GM19025 (cell line): ENCODE results near the gene HBS1L.

Source experiments
- ATAC-seq: cut with Tn5 transposase; IDR thresholded peaks from one replicate; pipeline ENCODE4 v1.9.1; 2021; ENCODE audit warnings: mild to moderate bottlenecking, low read depth, moderate library complexity; ENCODE audit not compliant: unreplicated experiment

HBS1L gene

DNA sequence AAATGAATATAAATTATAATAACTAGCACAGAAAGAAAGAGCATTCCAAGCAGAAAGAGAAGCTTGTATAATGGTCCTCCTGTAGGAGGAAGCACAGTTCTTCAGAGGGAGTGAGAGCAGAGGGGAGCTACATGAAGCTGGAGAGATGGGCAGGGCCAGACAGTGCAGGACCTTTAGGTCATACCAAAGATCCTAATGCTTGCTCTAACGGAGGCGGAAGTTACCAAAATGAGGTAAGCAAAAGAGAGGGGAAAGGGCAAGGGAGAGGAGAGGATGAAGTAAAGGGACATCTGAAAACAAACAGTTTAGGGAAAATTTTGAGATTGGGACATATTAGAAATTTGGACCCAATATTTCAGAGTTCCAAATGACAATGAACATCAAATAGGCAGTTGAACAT lies 50.2 kb downstream of the HBS1L start:
- ATAC-seq: no peak

DNA sequence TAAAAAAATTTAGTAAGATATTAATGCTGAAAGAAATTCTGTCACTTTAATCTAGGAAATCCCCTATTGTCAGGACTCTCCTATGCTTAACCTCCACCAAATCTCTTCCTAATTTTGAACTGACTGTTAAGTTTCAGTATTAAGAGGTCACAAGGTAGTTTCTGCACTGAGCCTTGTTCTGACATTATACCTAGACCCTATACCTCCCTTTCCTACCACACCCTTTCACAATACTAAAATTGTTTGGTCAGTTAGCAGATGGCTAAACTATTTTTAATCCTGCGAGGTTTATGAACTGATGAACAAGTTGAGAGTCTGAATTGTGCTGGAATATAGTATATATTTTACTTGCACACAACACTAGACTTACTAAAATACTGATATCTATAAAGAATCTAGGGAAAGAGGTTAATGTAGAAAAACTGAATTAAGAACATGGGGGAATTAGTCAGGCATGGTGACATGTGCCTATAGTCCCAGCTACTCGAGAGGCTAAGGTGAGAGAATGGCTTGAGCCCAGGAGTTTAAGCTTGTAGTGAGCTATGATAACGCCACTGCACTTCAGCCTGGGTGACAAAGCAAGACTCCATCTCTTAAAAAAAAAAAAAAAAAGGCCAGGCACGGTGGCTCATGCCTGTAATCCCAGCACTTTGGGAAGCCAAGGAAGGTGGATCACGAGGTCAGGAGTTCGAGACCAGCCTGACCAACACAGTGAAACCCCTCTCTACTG lies 51.5 kb downstream of the HBS1L start:
- peak; percentile 93 for ATAC-seq

DNA sequence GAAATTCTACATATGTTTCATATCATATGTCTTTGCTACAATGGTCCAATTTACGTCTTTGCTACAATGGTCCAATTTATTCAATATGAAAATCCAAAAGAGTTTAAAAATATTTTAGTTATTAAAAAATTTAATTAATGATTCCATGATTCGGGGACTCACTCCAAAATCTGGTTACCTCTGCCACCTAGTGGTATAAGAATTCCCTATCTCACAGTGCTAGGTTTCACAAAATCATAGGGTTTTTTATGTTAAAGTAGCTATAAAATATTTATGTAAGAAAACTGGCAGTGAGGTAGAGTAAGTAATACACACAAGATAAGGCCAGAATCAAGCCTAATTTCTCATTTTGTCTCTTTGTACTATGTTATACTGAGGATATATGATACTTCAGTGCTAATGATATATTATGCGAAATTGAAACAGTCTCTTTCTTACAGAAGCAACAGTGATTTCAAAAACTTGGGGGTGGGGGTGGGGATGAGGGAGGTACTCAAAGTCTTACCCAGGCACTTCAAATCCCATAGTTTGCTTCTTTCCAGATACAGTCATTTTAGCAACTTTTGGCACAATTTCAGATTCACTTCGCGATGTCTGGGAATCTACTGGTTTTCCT lies 52.3 kb downstream of the HBS1L start:
- ATAC-seq: no peak

DNA sequence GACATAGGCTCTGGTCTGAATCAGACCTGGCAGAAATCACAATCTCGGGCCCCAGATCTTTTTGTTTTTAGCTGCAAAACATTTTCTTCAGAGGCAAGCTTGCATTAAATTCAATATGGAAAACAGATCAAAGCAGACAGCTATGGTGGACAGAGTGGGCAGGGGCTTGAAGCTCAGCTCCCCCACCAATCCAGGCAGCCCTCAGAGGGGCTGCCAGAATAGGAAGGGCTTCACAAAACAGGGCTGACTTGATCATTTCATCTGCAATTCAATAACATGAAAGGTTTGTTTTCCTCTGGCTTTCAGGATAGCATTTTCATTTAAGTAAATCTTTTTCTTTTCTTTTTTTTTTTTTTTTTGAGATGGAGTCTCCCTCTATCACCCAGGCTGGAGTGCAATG lies 55.5 kb downstream of the HBS1L start:
- ATAC-seq: no peak

DNA sequence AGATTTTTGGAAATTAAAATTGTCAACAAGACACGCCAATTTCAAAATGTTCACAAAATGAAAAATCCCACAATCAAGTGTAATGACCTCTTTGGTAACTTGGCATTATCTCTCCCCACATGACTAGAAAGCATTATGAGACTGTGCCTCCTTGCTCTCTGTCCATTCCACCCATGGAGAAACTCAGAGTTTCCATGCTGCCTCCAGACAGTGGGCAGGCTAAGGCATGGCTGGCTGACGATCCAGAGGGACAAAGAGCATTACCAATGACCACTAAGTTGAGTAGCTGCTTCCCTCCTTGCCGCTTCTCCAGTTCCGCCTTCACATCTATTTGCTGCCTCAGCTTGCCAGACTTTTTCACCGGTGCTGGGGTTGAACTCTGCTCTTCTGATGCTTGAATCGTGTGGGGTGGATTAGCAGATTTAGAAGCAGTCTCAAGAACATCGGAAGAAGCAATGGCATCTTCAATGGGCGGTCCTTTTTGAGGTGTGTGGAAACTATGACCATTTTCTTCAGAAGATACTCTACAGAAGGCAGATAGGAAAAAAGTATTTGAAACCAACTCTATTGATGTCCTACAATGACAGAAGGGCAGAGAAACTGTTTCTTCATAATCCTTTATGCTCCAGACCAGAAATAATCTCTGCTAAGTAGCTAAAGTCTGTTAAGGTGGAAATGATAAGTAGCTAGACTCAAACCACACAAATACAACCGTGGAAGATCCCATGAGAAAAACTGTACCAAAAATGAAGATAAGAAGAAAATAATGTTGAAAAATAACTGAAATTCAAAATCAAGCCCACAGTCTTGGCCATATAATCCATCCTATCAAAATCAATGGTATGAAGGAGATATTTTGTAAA lies 57.3 kb downstream of the HBS1L start:
- no peak for ATAC-seq

DNA sequence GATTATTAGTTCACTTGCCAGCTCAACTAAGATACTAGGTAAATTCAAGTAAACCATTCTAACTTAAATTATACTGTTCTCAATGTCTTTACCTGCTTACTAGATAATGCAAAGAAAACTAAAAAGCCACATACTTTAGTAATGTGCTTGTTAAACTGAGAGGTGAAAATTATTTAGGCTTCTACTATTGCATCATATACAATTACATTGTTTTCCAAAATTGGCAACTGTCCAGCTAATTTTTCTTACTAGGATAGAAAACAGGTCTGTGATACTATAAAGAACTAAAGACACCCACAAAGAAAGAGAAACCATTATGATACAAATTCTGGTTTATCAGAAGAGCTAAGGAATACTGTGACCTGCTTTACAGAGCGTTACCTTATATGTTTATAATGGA lies 59.1 kb downstream of the HBS1L start:
- no peak for ATAC-seq

DNA sequence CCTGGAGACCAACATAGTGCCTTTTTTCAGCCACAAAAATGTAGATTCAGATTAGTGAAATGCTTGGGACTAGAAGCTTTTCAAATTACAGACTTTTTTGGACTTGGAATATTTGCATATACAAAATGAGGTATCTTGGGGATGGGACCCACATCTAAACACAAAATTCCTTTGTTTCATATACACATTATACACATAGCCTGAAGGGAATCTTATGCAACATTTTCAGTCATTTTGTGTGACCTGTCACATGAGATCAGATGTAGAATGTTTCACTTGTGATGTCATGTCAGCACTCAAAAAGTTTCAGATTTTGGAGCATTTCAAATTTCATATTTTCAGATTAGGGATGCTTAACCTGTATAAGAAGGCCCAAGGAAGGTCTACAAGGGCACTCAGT lies 60.2 kb downstream of the HBS1L start:
- ATAC-seq: no peak

DNA sequence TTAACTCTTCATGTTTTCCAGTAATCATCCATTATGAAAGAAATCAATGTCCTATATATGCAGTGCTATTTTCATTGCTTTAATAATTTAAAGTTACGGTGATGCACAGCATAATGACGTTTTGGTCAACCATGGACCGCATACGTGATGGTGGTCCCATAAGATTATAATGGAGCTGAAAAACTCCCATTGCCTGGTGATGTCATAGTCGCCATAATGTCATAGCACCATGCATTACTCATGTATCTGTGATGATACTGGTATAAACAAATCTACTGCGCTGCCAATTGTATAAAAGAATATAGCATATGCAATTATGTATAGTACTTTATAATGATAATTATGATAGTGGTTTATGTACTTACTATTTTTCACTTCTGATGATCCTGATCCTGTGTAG lies 62.5 kb downstream of the HBS1L start:
- ATAC-seq: no peak

DNA sequence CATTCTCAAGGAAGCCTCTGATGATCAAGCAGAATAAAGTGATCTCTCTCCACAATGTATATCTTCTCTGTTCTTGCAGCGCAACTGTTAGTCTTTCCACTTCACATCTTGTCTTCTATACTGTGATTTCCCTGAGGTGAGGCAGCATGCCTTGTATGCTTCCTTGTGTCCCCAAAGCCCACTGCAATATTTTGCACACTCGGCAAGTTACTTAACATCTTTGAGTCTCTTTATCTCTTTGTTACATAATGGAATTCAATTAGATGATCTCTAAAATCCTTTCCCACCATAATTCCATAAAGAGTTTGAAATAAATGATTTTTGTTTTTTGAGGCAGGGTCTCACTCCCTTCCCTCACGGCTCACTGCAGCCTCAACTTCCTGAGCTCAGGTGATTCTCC lies 64.4 kb downstream of the HBS1L start:
- no peak for ATAC-seq

DNA sequence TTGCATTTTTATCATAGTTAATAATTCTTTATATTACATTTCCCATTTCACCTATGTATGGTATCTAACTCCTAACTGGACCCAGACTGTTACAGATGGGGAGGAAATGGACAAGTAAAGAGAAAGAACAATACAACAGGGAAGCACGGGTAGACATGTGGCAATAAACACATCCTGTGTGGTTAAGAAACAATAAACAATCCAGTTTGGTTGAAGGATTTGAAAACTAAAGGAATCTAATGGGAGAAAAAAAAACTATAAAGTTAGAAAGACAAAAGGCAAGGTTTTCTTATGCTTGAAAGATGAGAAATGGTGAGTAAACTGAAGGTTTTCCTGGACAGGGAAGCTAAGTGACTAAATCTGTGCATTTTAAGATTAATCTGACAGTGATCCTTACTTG lies 69.8 kb downstream of the HBS1L start:
- ATAC-seq: no peak

DNA sequence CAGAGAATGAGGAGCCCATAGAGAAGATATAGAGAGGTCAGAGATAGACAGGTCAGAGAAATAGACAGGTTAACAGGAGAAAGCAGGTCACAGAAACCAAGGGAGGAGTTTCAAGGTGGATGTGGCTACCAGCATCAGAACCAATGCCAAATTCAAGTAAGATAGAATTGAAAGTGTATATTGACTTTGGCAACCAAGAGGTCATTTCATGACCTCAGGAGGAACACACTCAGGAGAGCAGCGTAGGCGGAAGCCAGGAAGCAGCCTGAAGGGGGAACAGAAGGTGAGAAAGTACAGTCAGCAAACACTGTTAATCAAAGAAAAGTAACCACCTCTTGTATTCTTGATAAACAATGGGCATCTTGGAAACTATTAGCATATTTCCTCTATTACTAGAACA lies 70.8 kb downstream of the HBS1L start:
- ATAC-seq: no peak

DNA sequence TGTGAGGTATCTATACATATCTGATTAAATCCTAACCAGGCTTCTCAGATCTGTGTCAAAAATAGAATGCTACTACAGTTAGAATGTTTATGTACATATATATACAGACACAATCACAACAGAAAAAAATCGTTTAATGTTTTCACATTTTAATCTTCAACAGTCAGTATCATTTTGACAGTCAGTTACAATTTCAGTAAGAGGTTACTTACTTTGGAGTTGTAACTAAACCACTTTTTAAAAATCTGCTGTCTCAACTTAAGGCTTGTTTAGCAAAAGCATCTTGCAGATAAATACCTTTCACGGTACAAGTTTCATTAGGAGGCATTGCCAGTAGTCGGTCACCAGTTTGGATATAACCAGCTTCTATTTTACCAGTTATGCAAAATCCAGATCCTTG lies 72.5 kb downstream of the HBS1L start:
- no peak for ATAC-seq

DNA sequence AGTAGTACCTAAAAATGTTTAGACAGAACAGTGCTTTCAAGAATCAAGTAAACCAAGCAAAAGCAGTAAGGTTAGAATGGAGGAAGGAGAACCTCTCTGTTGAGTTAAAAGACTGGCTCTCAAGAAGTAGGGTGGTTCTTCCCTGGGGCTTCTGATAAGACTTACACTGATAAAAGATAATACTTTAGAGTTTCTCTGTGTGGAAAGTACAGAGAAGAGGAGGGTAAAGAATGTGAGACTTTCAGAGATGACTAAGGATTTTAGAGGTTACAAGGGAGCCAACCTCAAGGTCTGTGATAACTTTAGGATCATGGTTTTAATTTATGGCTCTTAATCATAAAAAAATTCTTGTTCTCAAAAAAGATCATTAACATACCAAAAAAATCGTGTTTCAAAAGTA lies 73.8 kb downstream of the HBS1L start:
- no peak for ATAC-seq

DNA sequence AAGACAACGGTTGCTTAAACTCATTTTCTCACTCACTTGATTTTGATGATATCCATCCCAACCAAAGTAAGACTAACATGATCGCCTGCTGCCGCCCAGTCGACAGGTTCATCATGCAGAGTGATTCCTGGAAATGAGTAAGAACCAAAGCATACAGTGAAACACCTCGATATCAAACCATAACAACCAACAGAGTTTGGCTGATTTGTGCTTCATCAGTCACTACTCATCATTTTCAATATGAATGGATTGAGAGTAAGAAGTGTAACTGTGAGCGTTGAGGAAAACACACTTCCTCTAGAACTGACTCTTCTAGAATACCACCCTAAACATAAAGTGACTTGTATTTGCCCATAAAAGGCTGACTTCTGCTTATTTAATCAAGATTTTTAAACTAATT lies 75.5 kb downstream of the HBS1L start:
- ATAC-seq: peak; percentile 79

DNA sequence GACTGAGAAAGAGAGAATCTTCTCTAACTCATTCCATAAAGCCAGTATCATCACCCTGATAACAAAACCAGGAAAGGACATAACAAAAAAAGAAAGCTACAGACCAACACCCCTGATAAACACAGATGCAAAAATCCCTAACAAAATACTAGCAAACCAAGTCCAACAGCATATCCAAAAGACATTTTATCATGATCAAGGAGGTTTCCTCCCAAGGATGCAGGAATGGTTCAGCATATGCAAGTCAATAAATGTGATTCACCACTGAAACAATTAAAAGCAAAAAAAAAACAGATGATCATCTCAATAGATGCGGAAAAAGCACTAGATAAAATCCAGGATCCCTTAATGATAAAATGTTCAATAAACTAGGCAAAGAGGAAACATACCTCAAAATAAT lies 80.3 kb downstream of the HBS1L start:
- no peak for ATAC-seq

DNA sequence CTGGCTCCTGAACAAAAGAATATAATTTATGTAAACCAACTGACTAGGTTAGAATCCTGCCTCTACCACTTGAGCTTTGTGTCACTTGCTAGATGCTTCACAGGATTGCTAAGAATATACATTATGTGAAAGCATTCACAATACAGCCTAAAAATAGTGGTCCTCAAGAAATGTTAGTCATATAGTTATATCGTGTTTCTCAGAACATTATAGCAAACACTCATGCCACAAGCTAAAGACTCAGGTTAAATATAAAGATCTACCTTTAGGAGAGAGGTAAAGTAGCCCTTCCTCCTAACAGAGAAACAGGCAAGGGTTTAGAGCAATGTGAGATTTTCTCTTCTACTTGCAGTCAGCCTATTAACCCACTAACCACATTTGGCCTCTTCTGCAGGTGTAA lies 86.9 kb downstream of the HBS1L start:
- ATAC-seq: no peak

DNA sequence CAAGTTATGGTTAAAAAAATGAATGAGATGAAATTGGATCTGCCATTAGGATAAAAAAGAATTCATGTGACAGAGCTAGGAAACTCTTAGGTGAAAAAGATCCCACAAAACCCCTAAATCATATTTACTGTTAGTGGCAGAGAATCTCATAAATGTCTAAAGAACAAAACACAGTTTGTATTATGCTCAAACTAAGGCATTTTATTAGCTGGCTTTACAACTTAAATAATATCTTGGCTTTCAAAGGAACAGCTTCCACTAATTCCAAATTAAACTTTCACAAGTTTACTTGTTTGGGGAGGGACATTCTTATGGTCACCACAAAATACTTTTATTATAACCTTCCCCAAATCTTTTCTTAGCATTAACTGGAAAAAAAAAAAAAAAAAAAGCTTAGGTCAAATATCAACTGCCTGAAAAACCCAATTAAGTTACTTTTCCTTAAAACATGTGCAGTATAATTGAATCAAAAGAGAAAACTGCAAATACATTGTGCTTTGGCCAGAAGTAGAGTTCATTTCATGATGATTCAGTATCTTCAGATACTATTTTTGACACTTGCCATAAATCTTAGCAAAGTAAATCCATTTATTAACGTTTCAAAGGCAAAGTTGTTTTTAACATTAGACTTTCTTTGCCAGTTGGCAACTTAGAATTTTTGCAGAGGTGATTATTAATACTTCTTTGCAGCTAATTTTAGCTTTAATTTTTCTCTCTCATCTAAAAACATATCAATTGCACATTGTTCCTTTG lies 90.0 kb downstream of the HBS1L start:
- no peak for ATAC-seq

DNA sequence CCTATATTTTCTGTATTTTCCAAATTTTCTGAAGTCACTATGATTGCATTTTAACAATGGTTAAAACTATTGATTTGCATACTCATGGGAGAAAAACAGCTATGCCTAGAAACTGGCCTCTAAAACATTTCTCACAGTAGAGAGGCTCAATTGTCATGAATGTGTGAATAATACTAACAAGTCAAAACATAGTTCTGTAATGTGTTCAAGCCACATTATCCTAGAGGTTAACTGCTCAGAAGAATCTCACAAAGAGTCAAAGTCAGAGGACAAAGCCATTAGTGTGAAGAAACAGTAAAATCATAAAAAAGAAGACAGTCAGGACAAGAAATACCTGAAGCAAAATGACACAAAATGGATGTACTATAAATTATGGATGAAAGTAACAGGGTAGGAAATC lies 92.2 kb downstream of the HBS1L start:
- ATAC-seq: no peak

DNA sequence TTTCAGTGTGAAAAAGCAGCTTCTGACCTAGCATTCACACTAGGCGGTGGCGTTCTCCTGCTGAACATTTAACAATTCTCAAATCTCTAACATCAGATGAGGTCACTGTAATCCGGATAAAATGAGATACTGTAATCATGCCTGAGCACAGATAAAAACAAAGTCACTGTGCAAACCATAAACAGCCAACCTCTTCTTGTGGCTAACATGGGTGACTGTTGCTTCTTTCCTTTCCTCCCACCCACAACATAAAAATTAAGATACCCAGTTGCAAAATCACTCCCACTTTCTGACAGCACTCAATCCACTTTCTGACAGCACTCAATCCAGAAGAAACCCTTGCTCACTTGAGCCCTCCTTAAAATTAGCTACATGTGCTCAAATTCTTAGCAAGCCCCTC lies 93.3 kb downstream of the HBS1L start:
- ATAC-seq: no peak

DNA sequence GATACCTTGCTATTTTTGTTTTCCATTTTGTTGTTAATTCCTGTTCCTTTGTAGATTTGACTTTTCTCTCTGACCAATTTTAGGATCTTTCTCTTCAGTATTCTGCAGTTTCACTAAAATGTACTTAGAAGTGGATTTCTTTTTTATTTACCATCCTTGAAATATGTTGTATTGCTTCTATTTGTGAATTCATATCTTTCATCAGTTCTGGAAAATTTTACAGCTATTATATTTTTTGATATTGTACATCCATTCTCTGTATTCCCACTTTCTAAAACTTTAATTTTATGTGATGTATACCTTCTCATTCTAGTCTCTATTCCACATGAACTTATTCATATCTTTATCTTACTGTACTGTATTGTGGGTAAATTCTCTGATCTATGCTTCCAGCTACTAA lies 95.0 kb downstream of the HBS1L start:
- ATAC-seq: no peak

DNA sequence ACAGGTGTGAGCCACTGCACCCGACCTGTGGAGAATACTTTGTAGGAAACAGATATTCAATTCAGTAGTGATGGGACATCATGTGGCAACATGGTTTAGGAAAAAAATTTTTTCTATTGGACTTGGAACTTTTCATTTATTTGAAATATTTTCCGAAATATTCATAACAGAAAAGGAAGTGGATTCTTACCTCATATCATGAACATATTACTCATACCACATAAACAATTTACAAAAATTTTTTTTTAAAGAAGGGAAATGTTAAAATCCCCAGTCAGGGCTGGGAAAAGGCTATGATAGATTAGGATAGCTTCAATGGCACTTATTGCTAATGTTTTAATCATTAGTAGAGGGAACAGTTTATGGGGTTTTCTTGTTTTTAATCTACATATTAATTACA lies 97.9 kb downstream of the HBS1L start:
- no peak for ATAC-seq
